PC-9 (cell line): ENCODE data around the gene CLNK.

Experiments used
- CTCF ChIP-seq: fragments of 200-600 bp; sonication (generic); conservative IDR thresholded peaks from 2 replicates; pipeline ENCODE4 v1.6.1; 2017; ENCODE audit warnings: mixed run types, antibody characterized with exemption, mild to moderate bottlenecking, moderate library complexity
- EZH2 ChIP-seq: fragments of 200-600 bp; sonication (generic); IDR thresholded peaks from 2 replicates; pipeline ENCODE4 v1.8.0; 2017; ENCODE audit warnings: antibody characterized with exemption, low read depth

GRCh38 chr4:10701161-10701560 is 16.6 kb upstream of the CLNK start:
- TF ChIP-seq CTCF (no peak), EZH2 (no peak)
